ENCODE data around the gene ZHX3.

GRCh38 chr20:41230136-41230535 is 87.4 kb downstream of the ZHX3 start:
- TF ChIP-seq CTCF (IDR thresholded peaks at IDR 0.05): no peak
- TF ChIP-seq POLR2A (IDR thresholded peaks at IDR 0.05): no peak
- TF ChIP-seq POLR2AphosphoS5 (IDR thresholded peaks at IDR 0.05): no peak
- no peak for TF ChIP-seq EP300 (IDR thresholded peaks at IDR 0.05)
